Type B pancreatic cell (in vitro differentiated cells): ENCODE measurements around the gene XYLT1. TPM values are rescaled to one million over a fixed set of nuclear protein-coding genes. Genes with fewer than 3 reads are reported as not detected.

Source experiments
- DNase-seq: peaks from one replicate; pipeline ENCODE4 v3.0.0; 2021; ENCODE audit warnings: mixed read lengths; ENCODE audit not compliant: unreplicated experiment; ENCODE audit errors: extremely low spot score
- H3K27ac Mint-ChIP-seq: 2 replicates; pipeline ENCODE4 v1.8.0; 2021; ENCODE audit warnings: mild to moderate bottlenecking, mixed read lengths
- H3K27me3 Mint-ChIP-seq: 2 replicates; pipeline ENCODE4 v1.8.0; 2021; ENCODE audit warnings: mixed read lengths
- H3K36me3 Mint-ChIP-seq: 2 replicates; pipeline ENCODE4 v1.8.0; 2021; ENCODE audit warnings: mixed read lengths
- H3K4me1 Mint-ChIP-seq: one replicate; pipeline ENCODE4 v1.8.0; 2021; ENCODE audit warnings: mixed read lengths; ENCODE audit not compliant: unreplicated experiment
- H3K4me3 Mint-ChIP-seq: 2 replicates; pipeline ENCODE4 v1.8.0; 2021; ENCODE audit warnings: mild to moderate bottlenecking, mixed read lengths
- H3K9me3 Mint-ChIP-seq: 2 replicates; pipeline ENCODE4 v1.8.0; 2021; ENCODE audit warnings: mixed read lengths
- total RNA-seq: library from RNA; stranded (reverse); gene quantifications from 2 replicates; pipeline ENCODE4 v1.2.1, GENCODE V29; 2021; ENCODE audit warnings: low replicate concordance
- TF ChIP-seq, protein P1 (sequence below): fragments of 200-600 bp; sonication (generic); conservative IDR thresholded peaks from 2 replicates; pipeline ENCODE4 v1.5.0; 2021; ENCODE audit warnings: antibody characterized with exemption, mild to moderate bottlenecking

XYLT1 gene
- total RNA-seq, 1 donor from 2014 or later: 14.9 TPM

DNA sequence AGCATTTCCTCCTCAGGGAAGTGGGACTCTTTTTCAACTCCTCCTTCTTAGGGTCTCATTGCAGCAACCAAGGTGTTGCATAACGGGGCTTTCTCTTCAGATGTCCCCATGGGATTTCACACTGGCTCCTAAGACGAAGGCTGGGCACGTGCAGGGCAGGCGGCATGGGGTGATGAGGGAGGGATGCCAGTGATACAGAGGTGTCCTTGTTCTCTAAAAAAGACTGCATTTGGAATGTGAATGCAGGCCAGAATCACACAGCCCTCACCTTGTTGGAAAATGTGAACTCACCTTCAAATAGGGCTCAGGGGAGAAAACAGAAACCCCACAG is 105.6 kb downstream of the XYLT1 start:
- Mint-ChIP-seq H3K9me3 (no peaks in the 10 kb centered on the region), H3K27me3 (no peaks in the 10 kb centered on the region), H3K4me1 (peaks cover 36% of the 10 kb centered on the region), H3K27ac (no peak overlapping the region), H3K4me3 (no peak overlapping the region), H3K36me3 (no peaks in the 10 kb centered on the region)
- DNase-seq: no peak
- TF ChIP-seq, protein P1, sequence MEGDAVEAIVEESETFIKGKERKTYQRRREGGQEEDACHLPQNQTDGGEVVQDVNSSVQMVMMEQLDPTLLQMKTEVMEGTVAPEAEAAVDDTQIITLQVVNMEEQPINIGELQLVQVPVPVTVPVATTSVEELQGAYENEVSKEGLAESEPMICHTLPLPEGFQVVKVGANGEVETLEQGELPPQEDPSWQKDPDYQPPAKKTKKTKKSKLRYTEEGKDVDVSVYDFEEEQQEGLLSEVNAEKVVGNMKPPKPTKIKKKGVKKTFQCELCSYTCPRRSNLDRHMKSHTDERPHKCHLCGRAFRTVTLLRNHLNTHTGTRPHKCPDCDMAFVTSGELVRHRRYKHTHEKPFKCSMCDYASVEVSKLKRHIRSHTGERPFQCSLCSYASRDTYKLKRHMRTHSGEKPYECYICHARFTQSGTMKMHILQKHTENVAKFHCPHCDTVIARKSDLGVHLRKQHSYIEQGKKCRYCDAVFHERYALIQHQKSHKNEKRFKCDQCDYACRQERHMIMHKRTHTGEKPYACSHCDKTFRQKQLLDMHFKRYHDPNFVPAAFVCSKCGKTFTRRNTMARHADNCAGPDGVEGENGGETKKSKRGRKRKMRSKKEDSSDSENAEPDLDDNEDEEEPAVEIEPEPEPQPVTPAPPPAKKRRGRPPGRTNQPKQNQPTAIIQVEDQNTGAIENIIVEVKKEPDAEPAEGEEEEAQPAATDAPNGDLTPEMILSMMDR: no peak

DNA sequence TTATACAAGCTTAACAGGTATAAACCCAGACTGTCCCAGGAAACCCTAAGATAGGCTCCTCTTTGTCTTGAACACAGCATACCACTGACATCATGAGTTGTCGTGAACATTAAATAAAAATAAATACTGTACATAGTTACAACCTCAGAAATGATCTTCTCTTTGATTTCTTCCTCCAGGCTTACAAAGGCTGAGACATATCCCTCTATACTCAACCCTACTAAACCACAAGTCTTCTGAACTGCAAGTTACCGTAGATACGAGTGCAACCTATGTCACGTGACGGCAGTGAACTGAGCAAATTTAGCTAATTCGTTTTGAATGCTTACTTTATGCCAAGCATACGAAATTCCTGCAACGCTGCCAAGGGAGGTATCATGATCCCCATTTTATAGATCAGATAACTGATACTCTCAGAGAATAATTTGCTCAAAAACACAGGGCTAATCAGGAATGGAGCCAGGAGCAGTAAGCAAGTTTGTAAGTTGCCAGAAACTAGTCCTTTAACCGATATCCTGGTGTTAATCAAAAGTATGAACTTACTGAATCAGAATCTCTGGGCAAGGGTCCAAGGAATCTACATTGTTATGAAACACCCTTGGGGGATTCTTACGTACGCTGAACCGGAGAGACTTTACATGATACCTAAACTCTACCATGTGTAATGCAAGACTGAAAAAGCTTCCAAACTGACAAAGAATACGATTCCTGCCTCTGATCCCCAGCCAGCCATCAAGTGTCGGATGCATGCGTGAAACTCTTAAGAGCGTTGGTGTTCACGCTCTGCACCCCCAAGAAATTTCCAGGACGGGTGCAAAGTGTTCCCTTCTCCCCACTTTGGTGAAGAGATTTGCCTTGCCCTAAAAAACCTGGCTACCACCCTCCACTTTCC is 106.2 kb downstream of the XYLT1 start:
- no peaks in the 10 kb centered on the region for H3K9me3 Mint-ChIP-seq
- no peak overlapping the region for H3K27ac Mint-ChIP-seq
- TF ChIP-seq, protein P1: no peak
- no peaks in the 10 kb centered on the region for H3K27me3 Mint-ChIP-seq
- no peak for DNase-seq
- H3K4me1 Mint-ChIP-seq: peaks cover 30% of the 10 kb centered on the region
- H3K4me3 Mint-ChIP-seq: no peak overlapping the region
- no peaks in the 10 kb centered on the region for H3K36me3 Mint-ChIP-seq

- H3K27ac Mint-ChIP-seq: no peak overlapping the region
Observed at GRCh38 chr16:17362946-17363345, 107.8 kb downstream of the XYLT1 start.

DNA sequence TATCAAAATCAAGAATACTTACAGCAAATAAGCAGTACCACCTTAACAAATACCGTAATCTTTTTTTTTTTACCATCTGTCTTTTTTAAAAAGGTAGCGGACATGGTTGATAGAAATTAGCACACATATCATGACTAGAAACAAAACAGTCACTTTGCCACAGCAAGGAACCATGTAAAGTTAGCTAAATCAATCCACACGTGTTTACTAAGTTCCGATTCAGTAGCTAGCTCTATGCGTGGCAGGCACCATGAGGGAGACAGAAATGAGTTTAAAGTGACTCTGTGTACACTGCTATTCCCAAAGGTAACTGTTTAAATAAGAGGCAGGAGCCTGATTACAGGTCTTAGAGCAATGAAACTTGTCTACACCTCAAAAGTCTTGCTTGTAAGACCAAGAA is 108.6 kb downstream of the XYLT1 start:
- no peak for DNase-seq
- Mint-ChIP-seq H3K4me1 (peaks cover 17% of the 10 kb centered on the region), H3K27me3 (no peaks in the 10 kb centered on the region), H3K27ac (no peak overlapping the region), H3K4me3 (no peak overlapping the region), H3K9me3 (no peaks in the 10 kb centered on the region), H3K36me3 (no peaks in the 10 kb centered on the region)
- TF ChIP-seq, protein P1: no peak

More at GRCh38 chr16:17362946-17363345, 107.8 kb downstream of the XYLT1 start:
- DNase-seq: no peak
- Mint-ChIP-seq H3K27me3 (no peaks in the 10 kb centered on the region), H3K4me1 (peaks cover 23% of the 10 kb centered on the region), H3K4me3 (no peak overlapping the region), H3K36me3 (no peaks in the 10 kb centered on the region), H3K9me3 (no peaks in the 10 kb centered on the region)
- TF ChIP-seq, protein P1: no peak

DNA sequence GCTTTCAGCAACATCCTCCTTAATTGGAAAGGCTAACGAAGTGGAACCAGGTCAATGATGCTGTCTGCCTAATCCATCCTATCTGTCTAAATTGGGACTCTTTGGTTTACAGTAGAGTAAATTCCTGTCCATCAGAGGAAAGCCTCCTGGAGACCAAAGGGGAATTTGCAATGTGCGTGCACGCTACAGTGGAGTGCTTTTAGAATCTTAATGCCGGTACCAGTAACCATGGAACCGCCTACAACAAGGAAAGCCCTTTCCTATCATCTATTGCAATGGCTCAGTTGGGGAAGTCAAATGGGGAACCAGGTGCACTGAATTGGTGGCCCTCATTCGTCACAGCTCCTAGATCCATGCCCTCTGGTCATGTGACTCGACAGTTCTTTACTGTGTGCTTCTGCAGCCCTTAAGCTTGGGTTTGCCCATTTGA is 110.1 kb downstream of the XYLT1 start:
- peaks cover 19% of the 10 kb centered on the region for H3K4me1 Mint-ChIP-seq
- no peaks in the 10 kb centered on the region for H3K9me3 Mint-ChIP-seq
- TF ChIP-seq, protein P1: no peak
- H3K27me3 Mint-ChIP-seq: no peaks in the 10 kb centered on the region
- no peaks in the 10 kb centered on the region for H3K36me3 Mint-ChIP-seq
- no peak overlapping the region for H3K4me3 Mint-ChIP-seq
- no peak for DNase-seq
- H3K27ac Mint-ChIP-seq: no peak overlapping the region
